Activated T-cell treated with anti-CD3 and anti-CD28 coated beads, Interleukin-2, amount 50 U/mL, for 4 hours (primary cell): ENCODE results near the gene KLK8. TPM values are rescaled to one million over a fixed set of nuclear protein-coding genes. Genes with fewer than 3 reads are reported as not detected.
"Not testable (repeated sequence)": the region's sequence is repeated elsewhere in the genome, so short reads cannot be mapped to it uniquely, and the experiment has no call there.

Experiments used
- ATAC-seq, 2 donors: fragments of 200-7000 bp; cut with Tn5 transposase; one replicate each; pipeline ENCODE4 v1.10.0; 2021
- DNase-seq: peaks from one replicate; pipeline ENCODE4 v3.0.0-alpha.2; 2020
- H3K27me3 Mint-ChIP-seq: one replicate; pipeline ENCODE4 v1.8.0; 2021; ENCODE audit warnings: low read depth, mixed read lengths
- H3K36me3 Mint-ChIP-seq: one replicate; pipeline ENCODE4 v1.8.0; 2022; ENCODE audit warnings: mixed read lengths; ENCODE audit not compliant: insufficient read depth
- H3K4me1 Mint-ChIP-seq: one replicate; pipeline ENCODE4 v1.8.0; 2021; ENCODE audit warnings: low read depth, mixed read lengths
- H3K4me3 Mint-ChIP-seq: one replicate; pipeline ENCODE4 v1.8.0; 2021; ENCODE audit warnings: mild to moderate bottlenecking, moderate library complexity, mixed read lengths
- H3K9me3 Mint-ChIP-seq: one replicate; pipeline ENCODE4 v1.8.0; 2021; ENCODE audit warnings: mixed read lengths
- total RNA-seq, 3 donors: library from RNA; stranded (reverse); gene quantifications; one replicate each; pipeline ENCODE4 v1.2.1, GENCODE V29; 2021

KLK8 gene
- total RNA-seq, 3 donors from 2014 or later = not detected

DNA sequence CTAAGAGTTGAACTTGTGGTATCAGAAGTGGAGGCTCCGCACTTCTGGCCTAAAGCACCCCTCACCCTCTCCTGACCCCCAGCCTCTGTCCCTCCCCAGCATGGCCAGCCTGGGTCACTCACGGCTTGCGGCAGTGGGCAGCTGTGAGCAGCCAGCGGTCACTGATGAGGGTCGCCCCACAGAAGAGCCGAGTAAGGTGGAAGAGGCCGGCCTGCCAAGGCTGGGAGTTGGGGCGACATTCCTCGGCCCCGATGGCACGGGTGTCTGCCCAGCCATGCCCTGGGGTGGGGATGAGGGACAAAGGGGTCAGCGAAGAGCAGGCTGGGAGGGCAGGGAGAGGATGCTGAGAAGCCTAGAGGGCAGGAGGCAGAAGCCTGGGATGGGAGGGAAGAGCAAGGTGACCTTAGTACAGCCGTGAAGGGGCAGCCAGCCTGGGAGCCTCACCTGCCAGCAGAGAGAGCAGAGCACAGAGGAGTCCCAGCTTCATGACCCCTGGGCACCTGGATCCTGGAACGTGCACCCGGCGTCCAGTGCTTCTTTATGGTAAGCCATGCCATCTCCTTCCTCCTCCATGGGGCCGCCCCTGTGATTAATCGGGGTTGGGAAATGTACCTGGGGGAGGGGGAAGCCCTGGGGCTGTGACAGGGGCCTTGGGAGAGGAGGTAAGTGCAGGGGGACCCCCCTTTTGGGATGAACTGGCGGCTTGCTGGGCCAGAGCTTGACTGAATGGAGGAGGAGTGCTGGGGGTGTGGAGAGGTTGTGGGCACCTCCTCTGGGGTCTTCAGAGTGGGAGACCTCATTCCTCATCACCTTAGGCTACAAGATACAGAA, 7.9 kb upstream of the KLK8 start:
- peaks cover 34% of the 10 kb centered on the region for H3K27me3 Mint-ChIP-seq
- H3K9me3 Mint-ChIP-seq = no peaks in the 10 kb centered on the region
- H3K36me3 Mint-ChIP-seq = no peaks in the 10 kb centered on the region
- no peak for DNase-seq
- no peak overlapping the region for H3K4me3 Mint-ChIP-seq
- H3K4me1 Mint-ChIP-seq = no peaks in the 10 kb centered on the region
- no peak for ATAC-seq

DNA sequence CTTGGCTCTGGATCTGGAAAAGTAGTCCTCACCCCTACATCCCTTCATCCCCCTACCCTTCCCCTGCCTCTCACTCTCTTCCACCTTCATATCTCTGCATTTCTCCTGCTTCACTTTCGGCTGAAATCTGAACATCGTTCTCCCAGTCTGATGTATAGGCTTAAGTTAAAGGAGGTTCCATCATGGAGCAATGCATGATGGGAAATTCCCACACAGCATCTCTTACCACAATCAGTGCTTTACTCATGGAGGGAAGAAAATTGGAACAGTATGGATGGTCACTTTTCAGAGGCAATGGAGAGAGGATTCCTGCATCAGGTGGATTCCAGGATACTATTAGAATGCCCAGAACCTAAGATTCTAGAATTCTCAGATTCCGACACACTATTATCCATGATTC, 6.1 kb upstream of the KLK8 start:
- ATAC-seq (no peak), DNase-seq (no peak)
- Mint-ChIP-seq H3K36me3 (no peaks in the 10 kb centered on the region), H3K27me3 (peaks cover 31% of the 10 kb centered on the region), H3K9me3 (no peaks in the 10 kb centered on the region), H3K4me3 (no peak overlapping the region), H3K4me1 (no peaks in the 10 kb centered on the region)

DNA sequence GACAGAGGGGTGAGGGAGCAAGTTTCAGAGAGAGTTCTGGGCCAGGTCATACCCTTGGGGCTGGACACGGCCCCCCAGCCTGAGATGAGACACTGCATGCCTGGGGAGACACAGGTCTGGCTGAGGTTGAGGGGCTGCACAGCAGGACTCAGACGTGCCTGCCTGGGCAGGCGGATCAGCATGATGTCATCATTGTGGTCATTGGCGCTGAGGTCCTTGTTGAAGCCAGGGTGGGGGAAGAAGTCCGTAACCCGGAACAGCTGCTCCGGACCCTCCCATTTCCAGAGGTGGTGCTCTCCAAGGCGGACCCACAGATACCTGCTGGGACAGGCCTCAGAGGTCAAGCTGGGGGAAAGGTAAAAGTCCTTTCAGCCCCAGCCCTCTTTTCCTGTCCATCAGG, 5.0 kb upstream of the KLK8 start:
- no peaks in the 10 kb centered on the region for H3K4me1 Mint-ChIP-seq
- ATAC-seq = no peak
- peaks cover 41% of the 10 kb centered on the region for H3K27me3 Mint-ChIP-seq
- no peak overlapping the region for H3K4me3 Mint-ChIP-seq
- no peaks in the 10 kb centered on the region for H3K36me3 Mint-ChIP-seq
- DNase-seq = no peak
- no peaks in the 10 kb centered on the region for H3K9me3 Mint-ChIP-seq

DNA sequence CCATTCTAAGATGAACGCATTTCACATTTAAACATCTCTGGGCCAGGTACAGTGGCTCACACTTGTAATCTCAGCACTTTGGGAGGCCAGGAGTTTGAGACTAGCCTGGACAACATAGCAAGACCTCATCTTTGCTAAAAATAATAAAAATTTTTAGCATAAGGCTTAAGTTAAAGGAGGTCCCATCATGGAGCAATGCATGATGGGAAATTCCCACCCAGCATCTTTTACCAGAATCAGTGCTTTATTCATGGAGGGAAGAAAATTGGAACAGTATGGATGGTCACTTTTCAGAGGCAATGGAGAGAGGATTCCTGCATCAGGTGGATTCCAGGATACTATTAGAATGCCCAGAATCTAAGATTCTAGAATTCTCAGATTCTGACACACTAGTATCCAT, 3.8 kb upstream of the KLK8 start:
- Mint-ChIP-seq H3K27me3 (peaks cover 41% of the 10 kb centered on the region), H3K36me3 (no peaks in the 10 kb centered on the region), H3K4me1 (no peaks in the 10 kb centered on the region), H3K4me3 (no peak overlapping the region), H3K9me3 (no peaks in the 10 kb centered on the region)
- ATAC-seq (no peak), DNase-seq (no peak)

DNA sequence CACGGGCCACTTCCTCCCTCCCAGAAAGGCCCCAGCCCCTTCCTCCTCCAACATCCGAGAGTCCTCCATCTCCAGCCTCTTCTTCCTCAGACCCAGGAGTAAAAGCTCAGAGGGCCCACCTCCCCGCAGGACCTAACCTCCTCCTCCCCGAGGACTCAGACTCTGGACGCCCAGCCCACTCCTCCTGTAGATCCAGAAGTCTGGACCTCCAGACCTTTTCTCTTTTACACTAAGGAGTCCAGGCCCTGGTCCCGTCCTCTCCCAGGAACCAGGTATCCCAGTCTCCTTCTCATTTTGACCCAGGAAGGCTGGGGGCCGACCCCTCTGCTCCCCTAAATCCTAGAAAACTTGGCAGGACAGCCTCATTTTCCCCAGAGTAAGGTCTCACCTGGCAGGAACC, 1.9 kb upstream of the KLK8 start:
- Mint-ChIP-seq H3K9me3 (no peaks in the 10 kb centered on the region), H3K4me3 (no peak overlapping the region), H3K36me3 (no peaks in the 10 kb centered on the region), H3K27me3 (peaks cover 46% of the 10 kb centered on the region), H3K4me1 (no peaks in the 10 kb centered on the region)
- DNase-seq = no peak
- ATAC-seq = no peak

DNA sequence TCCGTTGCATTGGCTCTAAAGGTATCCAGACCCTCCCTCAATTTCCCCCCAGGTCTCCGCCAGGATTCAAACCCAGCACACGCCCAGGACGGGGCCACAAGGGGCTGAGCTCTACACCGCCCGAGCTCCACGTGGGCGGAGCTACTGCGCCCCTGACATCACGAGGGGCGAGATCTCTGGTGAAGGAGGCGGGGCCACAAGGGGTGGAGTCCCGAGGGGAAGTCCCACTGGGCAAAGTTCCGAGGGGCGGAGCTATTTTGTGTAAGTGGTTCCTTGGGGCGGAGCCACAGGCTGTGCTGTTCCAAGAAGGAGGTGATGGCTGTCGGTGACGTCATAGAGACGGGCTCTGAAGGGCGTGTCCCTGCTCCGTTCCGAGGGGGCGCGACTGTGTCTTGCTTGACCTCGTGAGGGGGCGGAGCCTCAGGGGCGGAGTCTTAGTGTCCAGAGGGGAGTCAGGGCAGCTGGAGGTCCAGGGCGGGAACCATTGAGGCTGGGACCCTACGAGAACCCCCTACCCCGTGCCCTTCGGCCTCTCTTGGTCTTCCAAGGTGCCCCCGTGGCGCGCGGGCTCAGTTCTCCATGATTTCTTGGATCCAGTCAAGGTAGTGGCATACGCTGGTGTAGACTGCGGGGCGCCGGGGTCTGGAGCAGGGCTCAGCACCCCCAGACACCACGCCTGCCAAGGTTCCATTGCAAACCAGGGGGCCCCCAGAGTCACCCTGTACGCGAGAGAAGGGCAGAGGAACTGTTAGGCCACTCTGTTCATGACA, 1.3 kb upstream of the KLK8 start:
- H3K36me3 Mint-ChIP-seq = no peaks in the 10 kb centered on the region
- H3K4me3 Mint-ChIP-seq = no peak overlapping the region
- peaks cover 50% of the 10 kb centered on the region for H3K27me3 Mint-ChIP-seq
- no peaks in the 10 kb centered on the region for H3K9me3 Mint-ChIP-seq
- ATAC-seq = peak; percentile 38 to 40
- no peaks in the 10 kb centered on the region for H3K4me1 Mint-ChIP-seq
- no peak for DNase-seq

DNA sequence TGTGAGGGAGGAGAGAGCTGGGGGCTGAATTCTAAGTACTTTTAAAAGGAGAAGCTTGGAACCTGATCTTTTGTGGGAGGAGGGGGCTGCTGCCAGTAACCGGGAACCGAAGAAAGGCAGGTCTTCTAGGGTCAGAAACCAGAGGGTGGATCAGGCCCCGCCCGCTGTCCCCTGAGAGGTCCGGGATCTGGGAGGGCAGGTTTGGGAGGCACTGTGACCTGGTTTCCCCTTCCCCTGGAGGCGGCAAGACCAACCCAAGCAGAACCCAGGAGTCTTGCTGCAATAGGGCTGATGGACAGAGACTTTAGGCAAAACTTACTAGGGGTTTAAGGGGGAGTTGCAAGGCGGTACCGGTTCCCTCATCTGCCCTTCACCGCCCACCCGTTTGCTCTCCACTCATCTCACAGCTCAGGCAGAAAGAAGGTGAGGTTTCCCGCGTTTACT, 707 bp upstream of the KLK8 start:
- Mint-ChIP-seq H3K27me3 (peaks cover 45% of the 10 kb centered on the region), H3K4me3 (no peak overlapping the region), H3K4me1 (no peaks in the 10 kb centered on the region), H3K9me3 (no peaks in the 10 kb centered on the region), H3K36me3 (no peaks in the 10 kb centered on the region)
- DNase-seq (no peak), ATAC-seq (no peak)

DNA sequence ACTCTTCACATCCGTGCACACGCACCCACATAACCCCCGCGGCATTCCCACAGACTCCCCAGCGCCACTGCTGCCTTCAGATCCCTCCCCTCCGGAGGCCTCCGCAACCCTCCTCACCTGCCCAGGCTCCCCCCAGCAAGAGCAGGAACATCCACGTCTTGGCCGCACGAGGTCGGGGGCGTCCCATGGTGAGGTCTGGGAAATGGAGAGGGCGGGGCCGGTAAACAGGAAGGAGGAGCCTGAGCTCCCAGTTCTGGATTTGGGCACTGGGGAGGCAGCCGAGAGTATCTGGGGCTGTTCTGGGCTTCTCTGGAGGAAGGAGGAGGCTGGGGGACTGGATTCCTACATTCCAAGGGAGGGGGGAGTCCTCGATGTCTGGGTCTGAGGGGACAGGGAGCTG, 423 bp downstream of the KLK8 start:
- Mint-ChIP-seq H3K4me3 (no peak overlapping the region), H3K9me3 (no peaks in the 10 kb centered on the region), H3K36me3 (no peaks in the 10 kb centered on the region), H3K27me3 (peaks cover 50% of the 10 kb centered on the region), H3K4me1 (no peaks in the 10 kb centered on the region)
- ATAC-seq (no peak), DNase-seq (no peak)

DNA sequence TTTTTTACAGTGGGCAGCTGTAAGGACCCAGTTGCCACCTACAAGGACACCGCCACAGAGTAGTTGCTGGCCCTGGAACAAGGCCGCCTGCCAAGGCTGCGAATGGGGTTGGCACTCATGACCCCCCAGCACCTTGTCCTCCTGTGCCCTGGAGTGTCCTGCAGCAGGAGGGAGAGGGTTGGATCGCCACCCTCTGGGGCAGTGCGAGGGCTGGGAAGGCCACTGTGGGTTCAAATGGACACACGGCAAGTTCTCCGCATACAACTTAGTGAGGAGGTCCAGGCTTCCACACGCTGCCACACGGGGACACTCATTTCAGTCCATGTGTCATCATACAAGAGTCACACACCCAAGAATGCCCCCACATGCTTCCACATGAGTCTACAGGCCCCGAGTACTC, 978 bp downstream of the KLK8 start:
- DNase-seq (no peak), ATAC-seq (no peak)
- H3K27me3 Mint-ChIP-seq = peaks cover 50% of the 10 kb centered on the region
- H3K4me3 Mint-ChIP-seq = no peak overlapping the region
- H3K36me3 Mint-ChIP-seq = no peaks in the 10 kb centered on the region
- no peaks in the 10 kb centered on the region for H3K9me3 Mint-ChIP-seq
- H3K4me1 Mint-ChIP-seq = no peaks in the 10 kb centered on the region

DNA sequence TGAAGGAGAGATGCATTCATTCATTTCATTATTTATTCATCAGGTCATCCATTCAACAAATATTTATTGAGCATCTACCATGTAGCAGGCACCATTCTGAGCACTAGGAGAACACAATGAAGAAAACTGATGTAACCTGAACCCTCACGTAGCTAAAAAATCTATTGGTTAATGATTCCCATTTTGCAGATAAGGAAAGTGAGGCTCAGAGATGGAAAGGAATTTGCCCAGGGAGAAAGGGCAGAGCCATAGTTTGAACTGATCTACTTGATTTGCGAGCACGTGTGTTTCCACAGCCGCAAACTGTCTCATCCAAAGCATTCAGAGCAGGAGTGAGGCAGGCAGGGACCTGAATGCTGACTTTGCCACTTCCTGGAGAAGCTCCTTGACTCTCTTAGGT, 2.7 kb downstream of the KLK8 start:
- H3K4me3 Mint-ChIP-seq = no peak overlapping the region
- ATAC-seq (no peak), DNase-seq (no peak)
- H3K27me3 Mint-ChIP-seq = peaks cover 50% of the 10 kb centered on the region
- H3K36me3 Mint-ChIP-seq = no peaks in the 10 kb centered on the region
- no peaks in the 10 kb centered on the region for H3K4me1 Mint-ChIP-seq
- no peaks in the 10 kb centered on the region for H3K9me3 Mint-ChIP-seq

DNA sequence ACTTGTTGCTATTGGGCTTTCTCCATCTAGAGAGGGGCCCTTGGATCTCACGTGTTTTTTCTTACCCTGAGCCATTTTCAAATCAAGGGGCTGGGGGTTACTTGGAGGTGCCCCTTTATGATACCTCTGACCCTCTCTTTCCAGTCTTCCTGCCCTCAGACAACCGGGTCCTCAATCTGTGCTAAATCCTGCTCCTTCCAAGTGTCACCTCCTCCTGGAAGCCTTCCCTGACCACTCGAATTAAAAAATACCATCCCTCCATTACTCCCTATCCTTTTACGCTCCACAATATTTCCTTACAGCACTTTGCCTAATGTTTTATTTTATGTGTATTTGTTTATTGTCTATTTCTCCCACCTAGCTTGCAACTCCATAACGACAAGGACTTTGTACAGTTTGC, 3.3 kb downstream of the KLK8 start:
- peaks cover 47% of the 10 kb centered on the region for H3K27me3 Mint-ChIP-seq

DNA sequence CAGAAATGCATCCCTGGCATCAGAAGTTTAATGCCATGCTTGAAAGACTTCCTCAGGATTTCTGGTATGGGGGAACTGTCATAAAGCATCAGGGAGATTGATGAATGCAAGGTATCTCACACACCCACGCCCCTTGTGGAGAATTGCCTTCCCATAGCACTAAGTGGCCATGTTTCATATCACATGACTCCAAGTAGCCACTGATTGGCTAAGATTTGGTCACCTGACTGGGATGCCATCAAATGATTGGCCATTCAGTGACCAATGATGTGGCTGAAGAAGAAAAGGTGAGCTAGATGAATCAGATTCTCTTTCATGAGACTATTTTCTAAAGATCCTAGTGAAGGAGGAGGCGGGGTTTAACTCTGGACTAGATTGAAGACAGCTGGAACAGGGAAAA, 7.3 kb downstream of the KLK8 start:
- H3K36me3 Mint-ChIP-seq = no peaks in the 10 kb centered on the region
- DNase-seq (no peak), ATAC-seq (no peak)
- peaks cover 31% of the 10 kb centered on the region for H3K27me3 Mint-ChIP-seq
- no peak overlapping the region for H3K4me3 Mint-ChIP-seq
- no peaks in the 10 kb centered on the region for H3K4me1 Mint-ChIP-seq
- H3K9me3 Mint-ChIP-seq = no peaks in the 10 kb centered on the region

More for the DNA sequence above, 3.3 kb downstream of the KLK8 start:
- no peak overlapping the region for H3K4me3 Mint-ChIP-seq
- ATAC-seq = no peak
- no peak for DNase-seq
- no peaks in the 10 kb centered on the region for H3K36me3 Mint-ChIP-seq
- H3K9me3 Mint-ChIP-seq = no peaks in the 10 kb centered on the region
- no peaks in the 10 kb centered on the region for H3K4me1 Mint-ChIP-seq

DNA sequence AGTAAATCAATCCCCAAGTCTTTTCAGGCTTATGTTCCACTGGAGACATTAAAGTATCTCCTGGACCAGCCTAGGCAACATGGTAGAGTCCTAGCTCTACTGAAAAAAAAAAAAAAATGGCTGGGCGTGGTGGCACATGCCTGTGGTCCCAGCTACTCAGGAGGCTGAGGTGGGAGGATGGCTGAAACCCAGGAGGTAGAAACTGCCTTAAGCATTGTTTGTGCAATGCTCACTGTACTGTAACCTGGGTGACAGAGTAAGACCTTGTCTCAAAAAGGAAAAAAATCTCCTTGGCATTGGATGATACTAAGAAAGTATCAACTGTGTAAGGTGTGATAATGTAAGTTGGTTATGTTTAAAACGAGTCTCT, 8.8 kb downstream of the KLK8 start:
- Mint-ChIP-seq H3K27me3 (peaks cover 18% of the 10 kb centered on the region), H3K36me3 (no peaks in the 10 kb centered on the region), H3K4me3 (no peak overlapping the region), H3K4me1 (no peaks in the 10 kb centered on the region), H3K9me3 (no peaks in the 10 kb centered on the region)
- DNase-seq (no peak), ATAC-seq (no peak)

DNA sequence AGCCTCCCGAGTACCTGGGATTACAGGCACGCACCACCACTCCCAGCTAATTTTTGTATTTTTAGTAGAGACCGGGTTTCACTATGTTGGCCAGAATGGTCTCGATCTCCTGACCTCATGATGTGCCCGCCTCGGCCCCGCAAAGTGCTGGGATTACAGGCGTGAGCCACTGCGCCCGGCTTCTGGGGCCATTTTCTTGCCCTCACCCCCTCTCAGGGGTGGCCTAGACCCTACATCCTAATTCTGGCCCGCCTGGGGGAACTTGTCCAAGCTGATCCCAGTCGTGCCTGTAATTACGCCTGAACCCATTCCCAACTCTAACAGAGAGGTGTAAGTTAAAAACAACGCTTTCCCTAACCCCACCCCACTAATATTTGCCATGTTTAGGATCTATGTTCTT, 17.0 kb downstream of the KLK8 start:
- not testable (repeated sequence) for H3K9me3 Mint-ChIP-seq, H3K4me1 Mint-ChIP-seq, H3K4me3 Mint-ChIP-seq, H3K36me3 Mint-ChIP-seq, DNase-seq, ATAC-seq
- H3K27me3 Mint-ChIP-seq = peaks cover 32% of the 10 kb centered on the region
